Islet precursor cell (in vitro differentiated cells): ENCODE data around the gene MYO15A.

ENCODE experiments used
- DNase-seq: peaks from one replicate; pipeline ENCODE4 v3.0.0-alpha.2; 2018

Gene MYO15A

DNA sequence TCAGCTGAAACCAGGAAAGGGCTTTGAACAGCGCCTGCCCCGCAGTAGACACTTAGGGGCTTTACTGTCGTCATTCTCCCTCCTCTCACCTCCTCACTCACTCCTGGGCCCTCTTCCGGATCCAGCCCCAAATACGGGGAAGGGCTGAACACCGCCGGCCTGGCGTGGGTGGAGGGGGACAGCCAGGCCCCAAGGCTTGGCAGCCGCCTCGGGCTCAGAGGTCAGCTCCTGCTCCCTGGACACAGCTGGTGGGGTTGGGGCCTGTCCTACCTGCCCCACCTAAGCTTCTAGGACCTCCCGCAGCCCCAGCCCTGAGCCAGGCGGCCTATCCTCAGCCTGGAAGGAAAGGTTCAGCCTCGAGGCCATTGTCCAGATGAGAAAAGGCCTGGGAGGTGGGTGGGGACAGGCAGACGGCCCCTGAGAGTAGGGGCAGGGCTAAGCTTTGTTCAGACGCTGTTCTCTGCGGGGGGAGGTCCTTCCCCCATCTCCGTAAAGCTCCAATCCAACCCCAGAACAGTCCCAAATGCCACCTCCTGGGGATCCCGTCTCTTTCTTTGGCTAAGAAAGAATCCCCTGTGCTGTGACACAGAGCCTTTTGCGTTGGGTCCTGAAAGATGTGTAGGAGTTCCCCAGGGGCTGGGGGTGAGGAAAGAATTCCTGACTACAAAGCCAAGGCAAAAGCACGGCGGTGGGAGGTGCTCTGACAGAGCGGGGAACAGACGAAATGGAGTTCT is 116.0 kb downstream of the MYO15A start:
- peak; percentile 96 for DNase-seq

DNA sequence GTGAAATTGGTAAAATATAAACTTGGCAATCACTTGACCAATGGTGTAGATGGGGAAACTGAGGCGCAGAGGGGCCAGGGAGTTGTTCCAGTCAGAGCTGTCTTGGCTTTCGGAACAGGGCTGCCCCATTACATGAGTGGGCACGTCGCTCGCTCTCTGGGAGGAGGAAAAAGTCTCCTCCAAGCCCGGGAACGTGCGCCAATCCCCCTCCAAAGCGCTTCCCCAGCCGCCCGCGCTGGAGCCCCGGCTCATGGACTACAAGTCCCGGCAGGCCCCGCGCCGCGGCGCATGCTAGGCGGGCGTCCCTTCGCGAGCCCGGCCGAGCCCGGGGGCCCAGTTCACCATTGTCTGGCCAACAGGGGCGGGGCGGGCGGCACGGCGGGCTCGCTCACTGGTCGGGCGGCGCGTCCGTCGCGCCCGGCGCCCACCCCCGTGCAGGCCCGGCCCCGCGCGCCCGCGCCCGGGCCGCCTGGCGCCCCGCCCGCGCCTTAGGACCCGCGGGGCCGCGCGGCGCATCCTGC is 116.6 kb downstream of the MYO15A start, which contains the start of gene LLGL1:
TSS of gene LLGL1 (plus strand) at position 515 of the 521 bp plus-strand sequence. CDS start 48 bp downstream, outside the sequence.
- DNase-seq, result peak; percentile 99

DNA sequence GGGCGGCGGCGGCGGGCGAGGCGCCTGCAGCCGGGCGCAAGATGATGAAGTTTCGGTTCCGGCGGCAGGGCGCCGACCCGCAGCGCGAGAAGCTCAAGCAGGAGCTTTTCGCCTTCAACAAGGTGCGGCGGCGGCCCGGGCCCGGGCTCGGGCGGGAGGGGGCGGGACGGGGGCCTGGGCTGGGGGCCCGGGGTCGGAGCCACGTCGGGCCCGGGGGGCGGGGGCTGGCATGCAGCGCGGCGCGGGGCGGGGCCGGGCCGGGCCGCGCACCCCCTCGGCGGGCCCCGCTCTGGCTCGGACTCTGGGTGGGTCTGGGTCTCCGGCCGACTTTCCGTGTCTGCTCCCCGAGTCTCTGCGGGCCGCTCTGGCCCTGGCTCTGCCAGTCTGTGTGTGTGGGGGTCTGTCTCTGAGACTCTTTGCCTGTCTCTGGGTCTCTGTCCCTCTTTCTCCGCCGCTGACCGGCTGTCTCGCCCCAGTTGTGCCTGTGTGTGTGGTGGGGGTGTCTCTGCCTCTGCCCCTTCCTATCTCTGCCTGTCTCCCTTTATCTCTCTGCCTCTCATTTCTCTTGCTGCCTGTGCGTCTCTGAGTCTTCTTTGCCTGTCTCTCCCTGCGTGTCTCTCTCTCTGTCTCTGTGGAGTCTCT is 117.2 kb downstream of the MYO15A start:
- peak; percentile 74 for DNase-seq

DNA sequence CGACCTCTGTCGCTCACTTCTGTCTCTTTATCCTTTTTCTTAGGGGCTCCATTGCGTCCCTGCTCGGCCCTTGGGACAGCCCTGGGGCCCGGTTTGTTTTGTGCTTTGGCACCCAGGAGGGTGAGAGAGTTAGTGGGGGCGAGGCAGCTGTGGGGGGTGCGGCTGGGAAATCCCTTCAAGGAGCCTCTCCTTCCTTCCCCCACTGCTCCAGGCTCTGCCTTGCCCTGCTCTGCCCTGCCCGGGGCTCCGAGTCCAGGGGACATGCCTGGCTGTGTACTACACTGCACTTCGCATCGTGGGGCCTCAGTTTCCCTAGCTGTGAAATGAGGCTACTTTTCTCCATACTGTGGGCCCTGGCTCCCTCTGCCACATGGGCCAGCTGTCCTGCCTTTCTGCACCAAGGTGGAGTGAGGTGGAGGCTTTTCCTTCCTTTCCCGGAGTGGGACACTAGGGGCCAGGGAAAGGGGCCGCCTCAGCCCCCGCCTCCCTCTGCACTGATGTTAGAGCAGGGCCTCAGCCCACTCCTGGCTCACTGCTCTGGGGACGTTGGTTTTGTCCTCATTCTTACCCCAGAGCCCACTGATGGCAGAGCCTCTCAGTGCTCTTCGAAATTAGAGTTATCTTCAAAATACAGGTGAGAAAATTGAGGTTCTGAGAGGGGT is 117.9 kb downstream of the MYO15A start:
- DNase-seq, result no peak

DNA sequence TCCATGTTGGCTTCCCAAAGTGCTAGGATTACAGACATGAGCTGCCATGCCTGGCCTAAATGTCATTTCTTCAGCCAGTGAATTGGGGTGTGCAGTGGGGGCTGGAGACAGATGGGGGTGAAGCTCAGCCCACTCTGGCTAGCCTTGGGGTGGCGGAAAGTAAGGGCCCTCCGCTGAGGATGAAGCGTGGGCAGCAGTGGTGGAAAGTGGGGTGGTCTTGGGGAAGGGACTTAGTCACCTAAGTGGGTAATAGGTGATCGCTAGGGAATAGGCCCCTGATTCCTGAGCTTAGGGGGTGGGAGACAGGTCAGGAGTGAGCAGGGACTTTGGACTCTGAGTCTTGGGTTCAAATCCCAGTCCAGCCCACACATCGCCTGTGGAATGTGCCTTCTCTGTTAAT is 119.1 kb downstream of the MYO15A start:
- no peak for DNase-seq

DNA sequence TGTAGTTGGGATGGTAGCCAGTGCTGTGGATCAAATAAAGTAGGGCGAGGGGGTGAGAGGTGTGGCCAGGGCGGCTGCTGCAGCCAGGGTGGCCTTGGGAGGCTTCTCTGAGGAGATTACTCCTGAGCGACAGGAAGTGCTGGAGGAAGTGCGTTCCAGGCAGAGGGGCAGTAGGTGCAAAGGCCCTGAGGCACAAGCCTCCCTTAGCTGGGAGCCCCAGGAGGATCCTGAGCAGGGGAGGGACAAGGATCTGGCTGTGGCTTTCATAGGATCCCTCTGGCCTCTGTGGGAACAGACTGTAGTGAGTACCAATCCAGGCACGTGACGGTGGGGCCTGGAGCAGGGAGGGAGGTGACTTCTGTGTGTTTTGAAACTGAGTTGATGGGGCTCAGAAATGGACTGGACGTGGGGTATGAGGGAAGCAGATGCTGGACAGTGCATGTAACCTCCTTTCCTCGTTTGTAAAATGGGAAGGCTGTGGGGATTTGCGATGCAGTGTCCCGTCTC is 119.7 kb downstream of the MYO15A start:
- no peak for DNase-seq

DNA sequence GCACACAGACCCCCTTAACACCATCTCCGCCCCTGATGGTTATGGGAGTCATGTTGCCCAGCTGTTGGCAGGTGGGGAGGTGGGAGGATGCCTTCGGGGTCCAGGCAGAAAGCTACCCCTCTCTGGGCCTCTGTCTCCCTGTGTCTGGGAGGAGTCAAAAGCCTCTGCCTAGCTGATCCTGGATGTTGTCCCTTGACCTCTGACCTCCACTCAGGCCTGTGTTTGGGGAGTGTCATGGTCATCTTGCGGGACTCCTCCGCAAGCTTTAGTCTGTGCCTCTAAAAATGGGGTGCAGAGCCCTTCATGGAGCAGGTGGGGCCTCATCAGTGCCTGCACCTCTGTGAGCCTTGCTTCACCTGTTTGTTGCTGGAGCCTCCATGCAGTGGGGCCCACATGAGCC is 120.7 kb downstream of the MYO15A start:
- DNase-seq, result no peak
